PC-9 (cell line): Measurements from ENCODE around the gene NDST3.

ENCODE experiments used
- CTCF ChIP-seq: fragments of 200-600 bp; sonication (generic); conservative IDR thresholded peaks from 2 replicates; pipeline ENCODE4 v1.6.1; 2017; ENCODE audit warnings: mixed run types, antibody characterized with exemption, mild to moderate bottlenecking, moderate library complexity
- EZH2 ChIP-seq: fragments of 200-600 bp; sonication (generic); IDR thresholded peaks from 2 replicates; pipeline ENCODE4 v1.8.0; 2017; ENCODE audit warnings: antibody characterized with exemption, low read depth

- peak; percentile 44; the same call in 1 of the 2 replicates for TF ChIP-seq CTCF
- TF ChIP-seq EZH2 = no peak
Measured at GRCh38 chr4:118076958-118077766, 42.9 kb downstream of the NDST3 start.
